HEK293T (cell line): ENCODE measurements around the gene ANO4.
A peak's percentile ranks its signal among the peaks of the same experiment; 100 is the strongest.
"Not testable (repeated sequence)": the region's sequence is repeated elsewhere in the genome, so short reads cannot be mapped to it uniquely, and the experiment has no call there.

ENCODE experiments used
- CTCF ChIA-PET: fragments of 350-600 bp; formaldehyde crosslinking; extraction: SDS; loops from one replicate; lab custom pipeline; 2021; ENCODE audit warnings: antibody characterized with exemption, inconsistent platforms; lab: Yijun Ruan, JAX
- POLR2A ChIA-PET: fragments of 350-600 bp; formaldehyde crosslinking; extraction: SDS; loops from one replicate; lab custom pipeline; 2020; ENCODE audit warnings: antibody characterized with exemption, inconsistent platforms; lab: Yijun Ruan, JAX
- DNase-seq: peaks from one replicate; pipeline ENCODE4 v3.0.0; 2012; ENCODE audit warnings: mixed read lengths; ENCODE audit errors: extremely low spot score
- ARNT ChIP-seq: fragments of 450-650 bp; IDR thresholded peaks from 2 replicates; pipeline ENCODE4 v1.6.1; 2017; ENCODE audit warnings: mild to moderate bottlenecking
- BHLHE40 ChIP-seq: fragments of 450-650 bp; IDR thresholded peaks from 2 replicates; pipeline ENCODE4 v1.6.1; 2016; ENCODE audit warnings: mild to moderate bottlenecking, moderate library complexity, borderline replicate concordance
- CTBP1 ChIP-seq: fragments of 450-650 bp; IDR thresholded peaks from 2 replicates; pipeline ENCODE4 v1.6.1; 2016; ENCODE audit warnings: borderline replicate concordance
- ELF4 ChIP-seq: fragments of 450-650 bp; IDR thresholded peaks from 2 replicates; pipeline ENCODE4 v1.6.1; 2017; ENCODE audit warnings: antibody characterized with exemption
- FOXA1 ChIP-seq: fragments of 450-650 bp; IDR thresholded peaks from 2 replicates; pipeline ENCODE4 v1.6.1; 2016; ENCODE audit warnings: mild to moderate bottlenecking
- FOXK2 ChIP-seq: fragments of 450-650 bp; IDR thresholded peaks from 2 replicates; pipeline ENCODE4 v1.6.1; 2016; ENCODE audit warnings: mild to moderate bottlenecking
- FOXM1 ChIP-seq: fragments of 450-650 bp; IDR thresholded peaks from 2 replicates; pipeline ENCODE4 v1.6.1; 2017; ENCODE audit warnings: mild to moderate bottlenecking, borderline replicate concordance
- HDGF ChIP-seq: fragments of 450-650 bp; IDR thresholded peaks from 2 replicates; pipeline ENCODE4 v1.6.1; 2017; ENCODE audit warnings: antibody characterized with exemption, borderline replicate concordance
- L3MBTL2 ChIP-seq: fragments of 450-650 bp; conservative IDR thresholded peaks from 2 replicates; pipeline ENCODE4 v1.6.1; 2016; ENCODE audit warnings: mild to moderate bottlenecking
- LEF1 ChIP-seq: fragments of 450-650 bp; IDR thresholded peaks from 2 replicates; pipeline ENCODE4 v1.6.1; 2017; ENCODE audit warnings: mild to moderate bottlenecking, borderline replicate concordance
- NFRKB ChIP-seq: fragments of 450-650 bp; IDR thresholded peaks from 2 replicates; pipeline ENCODE4 v1.6.1; 2016; ENCODE audit warnings: mild to moderate bottlenecking, moderate library complexity
- PKNOX1 ChIP-seq: fragments of 450-650 bp; IDR thresholded peaks from 2 replicates; pipeline ENCODE4 v1.6.1; 2016
- SP1 ChIP-seq: fragments of 450-650 bp; IDR thresholded peaks from 2 replicates; pipeline ENCODE4 v1.6.1; 2017
- SUZ12 ChIP-seq: fragments of 450-650 bp; IDR thresholded peaks from 2 replicates; pipeline ENCODE4 v1.6.1; 2016; ENCODE audit warnings: mild to moderate bottlenecking
- TARDBP ChIP-seq: fragments of 450-650 bp; IDR thresholded peaks from 2 replicates; pipeline ENCODE4 v1.6.1; 2016
- ZNF384 ChIP-seq: fragments of 450-650 bp; IDR thresholded peaks from 2 replicates; pipeline ENCODE4 v1.6.1; 2016

The ANO4 gene

GRCh38 chr12:101051901-101052550 is 257.4 kb downstream of the ANO4 start:
- DNase-seq = peak; percentile 27
- ChIA-PET POLR2A (no interaction called here), CTCF (interaction anchor here (0.7 kb wide), 1 partner anchor 1881 kb away, joined by 4 read pairs; no protein-coding TSS in a partner anchor)
- TF ChIP-seq FOXM1 (no peak), NFRKB (no peak), ARNT (no peak), FOXA1 (no peak), SUZ12 (no peak), FOXK2 (no peak), PKNOX1 (no peak), L3MBTL2 (no peak), HDGF (no peak), LEF1 (no peak), TARDBP (no peak), BHLHE40 (no peak)

GRCh38 chr12:101053203-101053602 is 258.6 kb downstream of the ANO4 start:
- POLR2A ChIA-PET = interaction anchor here (1.1 kb wide), 1 partner anchor 9 kb away, joined by 4 read pairs; no protein-coding TSS in a partner anchor
- DNase-seq = no peak
- TF ChIP-seq PKNOX1 (no peak), HDGF (no peak), FOXM1 (no peak), SP1 (no peak), ELF4 (no peak), TARDBP (no peak), FOXA1 (no peak), BHLHE40 (no peak), ARNT (no peak)
- CTCF ChIA-PET = no interaction called here

GRCh38 chr12:101055940-101056339 is 261.4 kb downstream of the ANO4 start:
- ChIA-PET CTCF (no interaction called here), POLR2A (no interaction called here)
- TF ChIP-seq ARNT (no peak), TARDBP (no peak), HDGF (no peak), L3MBTL2 (no peak), ZNF384 (no peak), SUZ12 (no peak), PKNOX1 (no peak), ELF4 (no peak), FOXA1 (no peak), NFRKB (no peak)
- DNase-seq = no peak

- POLR2A ChIA-PET = interaction anchor here (1.1 kb wide), 1 partner anchor 9 kb away, joined by 4 read pairs; no protein-coding TSS in a partner anchor
- DNase-seq, CTCF ChIA-PET: not testable (repeated sequence)
Measured at GRCh38 chr12:101062508-101062907, 267.9 kb downstream of the ANO4 start.

GRCh38 chr12:101064721-101065120 is 270.1 kb downstream of the ANO4 start:
- CTCF ChIA-PET = no interaction called here
- TF ChIP-seq BHLHE40 = no peak
- POLR2A ChIA-PET = no interaction called here
- DNase-seq = no peak

- DNase-seq = no peak
- POLR2A ChIA-PET = no interaction called here
- CTCF ChIA-PET = no interaction called here
- no peak for TF ChIP-seq ZNF384
- no peak for TF ChIP-seq BHLHE40
- no peak for TF ChIP-seq TARDBP
- no peak for TF ChIP-seq SUZ12
- TF ChIP-seq HDGF = no peak
- no peak for TF ChIP-seq ARNT
- TF ChIP-seq FOXM1 = no peak
- no peak for TF ChIP-seq NFRKB
- TF ChIP-seq FOXK2 = no peak
- no peak for TF ChIP-seq SP1
- TF ChIP-seq PKNOX1 = no peak
- no peak for TF ChIP-seq CTBP1
- no peak for TF ChIP-seq ELF4
- no peak for TF ChIP-seq LEF1
- no peak for TF ChIP-seq FOXA1
- TF ChIP-seq L3MBTL2 = no peak
Measured at GRCh38 chr12:101066489-101066888, 271.9 kb downstream of the ANO4 start.

GRCh38 chr12:101068402-101068801 is 273.8 kb downstream of the ANO4 start:
- no peak for TF ChIP-seq NFRKB
- no peak for TF ChIP-seq ARNT
- no peak for TF ChIP-seq FOXM1
- no peak for TF ChIP-seq CTBP1
- ChIA-PET CTCF (interaction anchor here (0.6 kb wide), 1 partner anchor 10 kb away, joined by 3 read pairs; no protein-coding TSS in a partner anchor), POLR2A (no interaction called here)
- no peak for DNase-seq
